HG03432 (cell line): ENCODE results near the gene SNX27.
"Not testable (repeated sequence)": the region's sequence is repeated elsewhere in the genome, so short reads cannot be mapped to it uniquely, and the experiment has no call there.

Experiments used
- ATAC-seq: cut with Tn5 transposase; IDR thresholded peaks from one replicate; pipeline ENCODE4 v1.9.1; 2021; ENCODE audit warnings: mild to moderate bottlenecking, moderate library complexity; ENCODE audit not compliant: unreplicated experiment

SNX27 gene

DNA sequence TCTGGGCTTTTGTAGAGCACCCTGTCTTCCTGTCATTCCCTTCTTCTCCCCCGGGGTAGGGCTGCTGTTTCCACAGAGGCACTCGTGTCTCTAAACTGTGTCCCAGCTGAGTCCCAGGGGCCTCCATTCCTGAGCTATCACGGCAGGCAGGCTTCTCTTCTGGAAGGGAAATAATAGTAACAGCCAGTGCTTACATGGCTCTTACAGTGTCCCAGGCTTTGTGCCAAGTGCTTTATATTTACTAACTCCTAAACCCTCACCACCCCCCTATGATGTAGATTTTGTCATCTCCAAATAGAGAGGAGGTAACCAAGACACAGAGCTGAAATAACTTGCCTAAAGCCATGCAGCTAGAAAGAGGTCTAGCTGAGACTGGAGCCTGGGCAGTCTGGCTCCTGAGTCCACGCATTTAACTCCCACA lies 106.2 kb downstream of the SNX27 start:
- ATAC-seq, result no peak

DNA sequence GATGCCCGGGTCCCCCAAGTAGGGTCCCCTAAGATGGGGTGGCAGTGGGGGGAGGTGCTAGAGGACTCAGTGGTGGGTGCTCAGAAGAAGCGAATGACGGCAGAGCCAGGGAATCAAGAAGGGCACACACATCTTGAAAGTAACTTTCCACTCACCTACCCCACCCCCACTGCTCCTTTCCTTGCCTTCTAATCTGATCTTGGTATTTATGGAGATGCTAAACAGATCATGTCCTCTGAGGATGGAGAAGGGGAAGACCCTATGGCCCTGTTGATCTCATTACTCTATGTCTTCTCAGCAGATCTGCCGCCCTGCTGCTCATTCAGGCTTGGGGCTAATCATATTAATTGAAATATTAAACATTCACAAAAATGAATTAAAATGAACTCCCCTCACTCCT lies 106.8 kb downstream of the SNX27 start:
- ATAC-seq, result no peak

DNA sequence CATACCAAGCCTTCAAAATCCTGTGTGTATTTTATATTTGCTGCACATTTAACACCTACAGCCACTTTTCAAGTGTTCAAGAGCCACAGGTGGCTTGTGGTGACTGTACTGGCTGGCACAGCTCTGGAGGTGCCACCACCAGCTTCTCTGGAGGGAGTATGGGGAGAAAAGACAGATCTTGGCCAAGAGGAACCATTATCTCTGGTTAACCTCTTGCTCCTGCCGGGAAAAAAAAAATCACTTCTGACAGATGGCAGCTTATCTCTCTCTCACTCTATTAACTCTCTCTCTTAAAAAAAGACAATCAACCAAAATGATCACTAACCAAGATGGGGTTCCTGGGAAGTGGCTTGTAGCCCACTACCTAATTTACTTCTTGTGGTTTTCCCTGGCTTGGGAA lies 108.3 kb downstream of the SNX27 start:
- no peak for ATAC-seq

DNA sequence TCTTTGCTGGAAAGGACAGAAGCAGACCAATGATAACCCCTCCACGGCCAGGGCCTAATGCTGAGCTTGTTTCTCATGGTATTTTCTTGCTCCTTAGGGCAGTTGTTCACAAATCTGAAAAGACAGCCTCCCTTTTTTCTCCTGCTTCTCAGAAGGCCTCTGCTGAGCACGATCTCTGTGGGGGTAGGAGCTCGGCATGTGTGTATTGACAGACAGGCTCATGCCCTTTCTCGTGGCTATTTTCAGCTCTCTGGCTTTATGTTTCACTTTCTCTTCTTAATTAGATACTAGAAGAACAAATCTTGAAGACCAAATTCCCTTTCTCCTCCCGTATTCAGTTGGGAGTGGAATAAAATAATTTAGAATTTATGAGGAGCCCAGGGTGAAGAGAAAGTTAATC lies 108.7 kb downstream of the SNX27 start:
- ATAC-seq, result no peak

DNA sequence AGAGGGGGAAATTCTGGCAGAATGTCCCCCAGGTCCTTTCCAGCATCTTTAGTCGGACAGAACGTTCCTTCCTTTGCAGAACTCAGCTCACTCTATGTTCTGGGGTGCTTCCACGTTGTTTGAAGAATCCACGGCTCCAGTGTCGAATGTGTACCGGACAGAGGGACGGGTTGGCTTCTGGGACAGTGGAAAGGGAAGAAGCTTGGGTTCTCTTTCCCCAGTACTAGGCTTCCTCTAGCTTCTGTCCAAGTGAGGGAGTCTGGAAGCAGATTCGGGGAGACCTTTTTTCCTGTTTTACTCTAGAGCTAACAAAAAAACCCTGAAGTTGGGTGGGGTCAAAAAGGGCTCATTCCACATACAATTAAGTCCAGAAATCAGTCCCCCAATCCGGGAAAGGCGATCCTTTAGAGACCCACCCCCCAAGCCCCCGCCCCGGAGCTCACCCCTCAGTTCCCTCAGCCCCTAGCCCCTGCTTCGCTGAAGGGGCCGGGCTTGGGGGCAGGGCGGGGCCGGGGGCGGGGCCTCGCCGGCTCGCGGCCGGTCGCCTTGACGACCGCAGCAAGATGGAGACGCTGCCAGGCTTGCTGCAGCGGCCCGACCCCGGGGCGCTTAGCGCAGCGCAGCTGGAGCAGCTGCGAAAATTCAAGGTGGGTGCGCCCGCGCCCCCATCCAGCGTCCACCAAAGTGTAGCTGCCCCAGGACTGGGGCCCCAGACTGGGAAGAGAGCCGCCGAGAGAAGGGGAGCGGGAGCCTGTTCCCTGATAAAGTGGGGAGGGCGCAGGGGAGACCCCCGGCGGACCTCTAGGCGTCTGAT lies 109.3 kb downstream of the SNX27 start, which contains the start of gene RIIAD1:
Gene RIIAD1 (plus strand): TSS at position 549 of the 814 bp plus-strand sequence. CDS start 15 bp downstream, at position 564.
- peak; percentile 75 for ATAC-seq

DNA sequence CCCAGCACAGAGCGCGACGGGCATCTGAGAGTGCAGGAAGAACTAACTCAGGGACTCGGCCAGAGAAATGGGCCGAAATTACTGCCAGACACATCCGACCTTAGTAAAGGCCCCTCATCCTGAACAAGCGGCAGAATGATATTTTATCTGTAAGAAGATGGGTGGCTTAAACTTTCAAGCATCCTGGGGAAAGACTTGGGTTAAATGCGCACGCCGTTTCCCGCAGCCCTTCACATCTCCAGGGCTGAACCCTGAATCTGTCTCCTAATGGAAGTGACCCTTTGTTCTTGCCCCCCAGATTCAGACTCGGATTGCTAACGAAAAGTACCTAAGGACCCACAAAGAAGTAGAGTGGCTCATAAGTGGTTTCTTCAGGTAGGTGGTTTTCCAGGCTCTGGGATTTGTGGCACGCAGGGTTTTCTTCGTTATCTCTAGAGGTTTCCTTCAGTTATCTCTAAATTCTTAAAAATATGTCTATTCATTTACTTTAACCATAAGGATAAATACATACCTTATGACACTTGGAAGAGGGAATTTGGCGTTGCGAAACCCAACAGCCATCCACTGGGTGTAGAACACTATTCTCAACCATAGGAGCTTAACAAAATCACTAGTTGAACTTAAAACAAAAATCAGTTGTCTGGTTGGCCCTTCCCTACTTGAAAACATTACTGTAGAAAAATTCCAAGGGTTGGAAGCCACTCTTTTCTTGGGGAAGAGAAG lies 110.1 kb downstream of the SNX27 start:
- ATAC-seq, result no peak

DNA sequence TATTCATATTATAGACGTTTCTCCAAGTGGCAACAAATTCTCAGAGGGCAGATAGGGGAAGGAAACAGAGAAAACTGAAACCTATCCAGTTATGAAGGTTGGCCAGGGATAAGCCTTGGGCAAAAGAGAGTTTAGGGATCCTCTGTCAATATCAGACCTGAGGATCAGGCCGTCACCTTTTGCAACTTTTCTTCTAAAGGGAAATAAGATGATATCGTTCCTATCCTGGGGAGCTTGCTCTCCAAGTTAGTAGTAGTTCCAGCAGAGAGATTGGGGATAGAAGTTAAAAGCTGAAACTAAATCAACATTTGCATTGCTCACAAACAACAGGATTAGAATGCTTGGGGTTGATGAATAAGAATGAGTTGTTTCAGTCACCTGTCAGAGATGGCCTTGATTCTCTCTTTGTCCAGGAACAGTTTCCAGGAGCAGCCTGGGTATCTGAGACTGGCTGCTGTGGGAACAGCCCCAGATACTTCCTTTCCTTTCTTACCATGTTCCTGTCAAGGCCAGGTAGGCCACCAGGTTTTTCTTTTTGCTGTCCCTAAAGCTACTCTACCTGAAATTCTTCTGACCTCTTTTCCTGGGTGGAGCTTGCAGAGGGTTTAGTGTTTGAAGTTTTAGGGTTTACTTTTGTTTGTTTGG lies 112.0 kb downstream of the SNX27 start:
- no peak for ATAC-seq

DNA sequence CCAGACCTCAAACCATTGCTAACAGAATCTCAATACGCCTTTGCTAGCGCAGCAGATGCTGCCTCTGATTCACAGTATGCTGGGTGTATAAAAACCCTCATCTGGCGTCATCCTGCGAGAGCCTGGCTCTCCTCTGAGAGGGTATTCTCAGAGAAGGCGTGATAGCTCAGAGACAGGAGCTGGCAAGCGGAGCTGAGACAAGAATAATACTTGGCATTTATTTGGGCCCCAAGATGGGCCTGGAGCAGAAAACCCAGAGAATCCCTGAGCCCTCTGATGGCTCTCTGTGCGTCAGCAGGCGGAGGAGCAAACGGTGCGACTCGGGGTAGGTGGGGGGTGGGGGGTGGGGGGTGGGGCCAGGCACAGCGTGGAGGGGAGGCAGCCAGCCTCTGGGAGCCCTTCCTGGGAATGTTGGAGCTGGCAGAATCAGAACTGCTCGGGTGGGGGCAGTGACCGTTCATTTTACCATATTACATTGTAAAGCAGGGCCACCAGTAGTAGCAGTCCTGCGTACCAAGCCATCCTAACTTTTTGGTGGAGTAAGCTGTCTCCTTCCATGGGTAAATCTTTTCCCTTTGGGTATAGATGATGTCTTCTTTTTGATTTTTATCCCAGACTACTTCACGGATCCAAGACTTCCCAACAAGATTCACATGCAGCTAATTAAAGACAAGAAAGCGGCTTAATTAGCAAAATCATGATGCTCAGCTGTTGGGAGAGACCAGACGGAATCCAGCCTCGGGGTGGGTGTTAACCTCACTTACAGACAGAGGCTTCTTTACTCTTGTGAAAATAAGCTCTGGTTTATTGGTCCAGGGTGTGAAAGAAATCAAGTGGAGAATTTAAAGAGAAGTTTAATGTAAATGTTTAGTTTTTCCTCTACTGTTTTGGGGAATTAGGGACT lies 116.6 kb downstream of the SNX27 start:
- ATAC-seq, result no peak

DNA sequence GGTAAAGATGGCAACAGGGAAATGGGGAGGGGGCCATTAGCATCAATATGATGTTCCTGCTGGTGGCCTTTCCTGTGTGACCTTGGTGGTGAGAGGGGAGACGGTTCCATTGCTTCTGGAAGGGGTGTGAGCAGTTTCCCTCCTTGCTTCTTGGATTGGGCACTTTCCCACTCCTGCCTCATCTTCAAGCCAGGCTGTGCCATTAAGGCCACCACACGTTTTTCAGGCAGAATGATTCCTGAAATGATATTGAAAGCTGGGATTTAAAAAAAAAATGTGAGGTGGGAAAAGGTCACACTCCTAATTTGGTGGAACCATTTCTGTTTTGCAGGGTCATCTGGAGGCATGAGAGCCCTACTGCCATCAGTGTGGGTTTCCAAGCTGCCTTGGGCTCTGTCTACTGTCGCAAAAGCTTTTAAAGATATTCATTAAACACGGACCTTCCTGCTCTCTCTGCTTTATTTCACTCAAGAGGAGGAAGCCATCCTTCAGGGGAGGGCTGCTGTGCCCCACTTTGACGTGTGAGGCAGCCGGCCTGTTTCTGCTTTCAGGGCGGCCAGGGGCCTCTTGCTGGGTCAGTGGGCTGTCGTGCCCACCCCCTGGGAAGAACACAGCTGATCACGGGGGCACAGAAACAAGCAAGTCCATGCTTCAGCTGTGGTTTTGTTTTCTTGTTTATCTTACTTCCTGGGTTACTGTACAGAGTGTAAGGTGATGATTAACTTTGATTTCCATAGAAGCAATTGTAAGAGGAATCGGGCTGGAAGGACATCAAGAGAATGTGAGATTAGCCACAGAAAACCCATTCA lies 117.5 kb downstream of the SNX27 start:
- no peak for ATAC-seq

DNA sequence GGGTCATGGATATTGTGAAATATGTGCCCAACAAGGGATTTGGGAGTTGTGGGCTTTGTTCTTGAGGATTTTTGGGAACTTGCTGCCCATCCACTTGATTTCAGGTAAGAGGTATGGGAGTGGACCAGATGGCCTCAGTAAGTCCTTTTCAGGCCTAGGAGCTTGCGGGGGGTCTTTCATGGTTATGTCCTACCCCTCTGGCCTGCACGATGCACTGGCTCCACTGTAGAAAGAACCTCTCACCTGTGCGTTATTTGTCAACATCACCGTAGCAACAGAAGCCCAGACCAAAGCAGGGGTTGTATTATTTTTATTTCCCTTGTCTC lies 118.1 kb downstream of the SNX27 start:
- ATAC-seq, result no peak

DNA sequence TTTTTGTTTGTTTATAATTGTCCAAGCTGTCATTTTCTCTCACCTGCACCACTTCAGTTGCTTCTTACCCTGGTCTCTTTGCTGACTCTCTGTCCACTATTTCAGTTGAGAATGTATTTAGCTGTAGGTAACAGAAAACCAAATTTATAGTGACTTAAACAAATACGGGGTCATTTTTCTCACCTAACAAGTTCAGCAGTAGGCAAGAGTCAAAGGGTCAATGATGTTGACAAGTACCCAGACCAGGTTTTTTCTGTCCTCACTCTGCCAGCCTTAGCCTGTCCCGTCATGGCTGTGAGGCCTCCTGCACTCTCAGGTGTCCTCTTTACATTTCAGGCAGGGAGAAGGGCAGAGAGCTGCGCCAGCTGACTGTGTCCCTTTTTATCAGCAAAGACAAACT lies 121.3 kb downstream of the SNX27 start:
- ATAC-seq, result no peak

DNA sequence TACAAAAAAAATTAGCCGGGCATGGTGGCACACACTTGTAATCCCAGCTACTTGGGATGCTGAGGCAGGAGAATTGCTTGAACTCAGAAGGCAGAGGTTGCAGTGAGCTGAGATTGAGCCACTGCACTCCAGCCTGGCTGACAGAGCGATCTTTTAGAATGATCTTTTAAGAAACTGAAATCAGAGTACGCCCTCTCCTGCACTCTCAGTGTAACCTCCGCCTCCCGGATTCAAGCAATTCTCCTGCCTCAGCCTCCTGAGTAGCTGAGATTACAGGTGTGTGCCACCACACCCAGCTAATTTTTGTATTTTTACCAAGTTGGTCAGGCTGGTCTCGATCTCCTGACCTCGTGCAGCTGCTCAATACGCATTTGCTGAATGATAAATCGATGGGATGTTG lies 122.1 kb downstream of the SNX27 start:
- ATAC-seq, result not testable (repeated sequence)

DNA sequence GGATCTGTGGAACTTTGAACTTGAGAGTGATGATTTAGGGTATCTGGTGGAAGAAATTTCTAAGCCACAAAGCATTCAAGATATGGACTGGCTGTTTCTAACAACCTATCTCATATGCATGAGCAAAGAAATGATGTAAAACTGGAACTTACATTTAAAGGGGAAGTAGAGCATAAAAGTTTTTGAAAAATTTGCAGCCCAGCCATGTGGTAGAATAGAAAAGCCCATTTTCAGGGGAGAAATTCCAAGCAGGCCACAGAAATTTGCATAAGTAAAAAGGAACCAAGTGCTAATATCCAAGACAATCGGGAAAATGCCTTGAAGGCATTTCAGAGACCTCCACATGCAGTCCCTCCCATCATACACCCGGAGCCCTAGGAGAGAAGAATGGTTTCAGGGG lies 125.2 kb downstream of the SNX27 start:
- no peak for ATAC-seq

DNA sequence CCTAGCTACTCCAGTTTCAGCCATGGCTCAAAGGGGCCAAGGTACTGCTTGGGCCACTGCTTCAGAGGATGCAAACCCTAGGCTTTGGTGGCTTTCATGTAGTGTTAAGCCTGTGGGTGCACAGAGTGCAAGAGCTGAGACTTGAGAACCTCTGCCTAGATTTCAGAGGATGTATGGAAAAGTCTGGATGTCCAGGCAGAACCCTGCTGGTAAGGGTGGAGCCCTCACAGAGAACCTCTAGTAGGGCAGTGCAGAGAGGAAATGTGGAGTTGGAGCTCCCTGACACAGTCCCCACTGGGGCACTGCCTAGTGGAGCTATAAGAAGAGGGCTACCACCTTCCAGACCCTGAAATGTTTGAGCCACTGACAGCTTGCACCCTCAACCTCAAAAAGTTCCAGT lies 125.6 kb downstream of the SNX27 start:
- ATAC-seq, result no peak

DNA sequence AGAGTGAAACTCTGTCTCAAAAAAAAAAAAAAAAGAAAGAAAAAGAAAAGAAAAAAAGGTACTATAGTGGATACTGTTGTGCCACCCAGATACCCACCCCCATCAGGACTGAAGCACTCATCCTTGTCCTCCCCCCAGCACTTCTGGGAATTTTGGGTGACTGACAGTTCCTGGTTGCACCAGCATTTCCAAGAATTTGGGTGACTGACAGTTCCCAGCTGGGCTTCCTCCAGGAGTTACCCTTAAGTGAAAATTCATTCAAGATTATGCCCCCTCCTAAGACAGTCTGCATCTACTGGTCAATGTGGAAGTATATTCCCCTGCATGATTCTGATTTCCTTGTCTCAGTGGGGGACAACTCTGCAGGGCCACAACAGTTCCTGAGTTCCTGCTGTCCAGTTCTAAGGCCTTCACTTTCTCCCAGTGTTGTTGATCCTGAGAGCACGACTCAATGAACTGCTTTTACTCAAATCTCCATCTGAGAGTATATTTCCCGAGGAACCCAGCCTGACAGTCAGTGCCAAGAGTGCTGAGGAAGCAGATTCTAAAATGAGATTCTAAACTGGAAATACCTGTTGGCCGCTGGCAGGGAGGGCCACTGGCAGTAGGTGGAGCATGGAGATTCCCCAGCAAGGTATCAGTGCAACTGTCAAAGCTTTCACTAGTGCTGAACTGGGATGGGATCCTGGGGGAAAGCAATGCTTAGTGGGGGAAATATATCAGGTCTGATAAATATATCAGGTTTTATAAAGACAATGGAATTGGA lies 127.9 kb downstream of the SNX27 start:
- no peak for ATAC-seq

DNA sequence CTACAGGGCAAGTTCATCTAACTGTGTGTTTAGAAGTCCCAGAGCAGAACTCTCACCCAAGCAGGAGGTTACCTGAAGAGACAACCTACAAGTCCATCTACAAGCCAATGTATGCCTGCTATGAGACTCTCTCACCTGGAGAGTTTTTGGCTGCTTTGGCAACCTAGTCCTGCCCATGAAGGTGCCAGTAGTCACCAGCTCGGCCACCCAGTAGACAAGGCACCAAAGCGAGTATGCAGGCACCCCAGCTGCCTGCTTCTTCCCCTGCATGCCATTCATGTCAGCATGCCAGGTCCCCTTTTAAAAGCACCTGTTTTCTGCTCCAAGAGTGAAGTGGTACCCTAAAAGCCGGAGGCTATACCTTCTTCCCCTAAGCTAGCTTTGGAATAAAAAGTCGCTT lies 129.7 kb downstream of the SNX27 start:
- no peak for ATAC-seq
